HepG2 (cell line): ENCODE results near the gene EGFR. TPM values are rescaled to one million over a fixed set of nuclear protein-coding genes. Genes with fewer than 3 reads are reported as not detected.

Experiments
- ARID5B ChIP-seq: IDR thresholded peaks from 2 replicates; pipeline ENCODE4 v1.4.0; 2020; ENCODE audit warnings: mild to moderate bottlenecking, missing genetic modification reagents
- ATF5 ChIP-seq: sonication (generic); formaldehyde crosslinking; IDR thresholded peaks from 2 replicates; pipeline ENCODE4 v1.4.0; 2020; ENCODE audit warnings: mild to moderate bottlenecking, low read depth, missing genetic modification reagents
- KAT7 ChIP-seq: IDR thresholded peaks from 2 replicates; pipeline ENCODE4 v1.6.1; 2018; ENCODE audit warnings: borderline replicate concordance, missing compliant biosample characterization
- KDM4B ChIP-seq: sonication (generic); formaldehyde crosslinking; IDR thresholded peaks from 2 replicates; pipeline ENCODE4 v1.4.0; 2020; ENCODE audit warnings: missing genetic modification reagents
- MAFK ChIP-seq, 2 experiments: IDR thresholded peaks in 1 of 2; conservative IDR thresholded peaks in 1 of 2; 2 replicates each; pipeline ENCODE4 v1.6.1; 2011; ENCODE audit warnings: improper control_type of control experiment in 2 of 2, low read length in 2 of 2
- SIN3A ChIP-seq: IDR thresholded peaks from 2 replicates; pipeline ENCODE4 v1.6.1; 2011; ENCODE audit warnings: low read depth, mild to moderate bottlenecking, control low read depth, low read length, borderline replicate concordance
- SNAPC2 ChIP-seq: sonication (generic); formaldehyde crosslinking; IDR thresholded peaks from 2 replicates; pipeline ENCODE4 v1.8.1; 2022; ENCODE audit warnings: mild to moderate bottlenecking, missing genetic modification reagents
- SOX13 ChIP-seq, 3 experiments: fragments of 450-650 bp in 1 of 3; sonication (generic) in 1 of 3; formaldehyde crosslinking in 1 of 3; IDR thresholded peaks in 2 of 3; conservative IDR thresholded peaks in 1 of 3; 2 replicates each; pipeline versions ENCODE4 v1.5.0 to v1.6.1; 2016 to 2020; ENCODE audit warnings: antibody characterized with exemption in 1 of 3, mild to moderate bottlenecking in 1 of 3, missing compliant biosample characterization in 1 of 3, missing genetic modification reagents in 1 of 3, moderate library complexity in 1 of 3
- ZBTB33 ChIP-seq: sonication (generic); formaldehyde crosslinking; IDR thresholded peaks from 2 replicates; pipeline ENCODE4 v1.4.0; 2020; ENCODE audit warnings: missing genetic modification reagents
- ZNF136 ChIP-seq: sonication (generic); formaldehyde crosslinking; IDR thresholded peaks from 2 replicates; pipeline ENCODE4 v1.8.1; 2022; ENCODE audit warnings: low read depth, mild to moderate bottlenecking, moderate library complexity, missing genetic modification reagents
- ZNF274 ChIP-seq: sonication (generic); formaldehyde crosslinking; IDR thresholded peaks from 2 replicates; pipeline ENCODE4 v1.5.1; 2020; ENCODE audit warnings: mild to moderate bottlenecking, missing genetic modification reagents
- ZNF280B ChIP-seq: sonication (generic); formaldehyde crosslinking; IDR thresholded peaks from 2 replicates; pipeline ENCODE4 v1.5.0; 2020; ENCODE audit warnings: missing genetic modification reagents, mild to moderate bottlenecking, borderline replicate concordance
- ZNF687 ChIP-seq: sonication (generic); formaldehyde crosslinking; IDR thresholded peaks from 2 replicates; pipeline ENCODE4 v1.5.1; 2020; ENCODE audit warnings: mild to moderate bottlenecking, missing genetic modification reagents, moderate library complexity
- ZNF768 ChIP-seq: sonication (generic); formaldehyde crosslinking; IDR thresholded peaks from 2 replicates; pipeline ENCODE4 v1.4.0; 2020; ENCODE audit warnings: missing genetic modification reagents
- polyA plus RNA-seq, 8 experiments: library from polyadenylated mRNA; depleted of rRNA in 3 of 8; stranded (reverse) in 7 of 8; unstranded in 1 of 8; fragments of >200 nt; fragmentation: Illumina TruSeq in 4 of 8; extraction: Trizol in 4 of 8; gene quantifications; 2 replicates each; pipeline versions ENCODE4 v1.2.1 to v1.2.3, GENCODE V29; 2011 to 2016; ENCODE audit warnings: low read depth in 4 of 8, missing spikeins in 1 of 8, mixed read lengths in 1 of 8; ENCODE audit not compliant: insufficient read depth in 1 of 8
- total RNA-seq, 5 experiments: library from RNA; depleted of rRNA; stranded (reverse); fragments of >200 nt; fragmentation: Illumina TruSeq; extraction: Trizol; gene quantifications; 2 replicates each; pipeline ENCODE4 v1.2.3, GENCODE V29; 2016; ENCODE audit warnings: low read depth in 1 of 5

EGFR gene
- total and polyA plus RNA-seq, 2 of the 13 experiments (the other 11 are each of a cell fraction or from before 2014, with no cell fraction given): 7.0 to 10.0 TPM

DNA sequence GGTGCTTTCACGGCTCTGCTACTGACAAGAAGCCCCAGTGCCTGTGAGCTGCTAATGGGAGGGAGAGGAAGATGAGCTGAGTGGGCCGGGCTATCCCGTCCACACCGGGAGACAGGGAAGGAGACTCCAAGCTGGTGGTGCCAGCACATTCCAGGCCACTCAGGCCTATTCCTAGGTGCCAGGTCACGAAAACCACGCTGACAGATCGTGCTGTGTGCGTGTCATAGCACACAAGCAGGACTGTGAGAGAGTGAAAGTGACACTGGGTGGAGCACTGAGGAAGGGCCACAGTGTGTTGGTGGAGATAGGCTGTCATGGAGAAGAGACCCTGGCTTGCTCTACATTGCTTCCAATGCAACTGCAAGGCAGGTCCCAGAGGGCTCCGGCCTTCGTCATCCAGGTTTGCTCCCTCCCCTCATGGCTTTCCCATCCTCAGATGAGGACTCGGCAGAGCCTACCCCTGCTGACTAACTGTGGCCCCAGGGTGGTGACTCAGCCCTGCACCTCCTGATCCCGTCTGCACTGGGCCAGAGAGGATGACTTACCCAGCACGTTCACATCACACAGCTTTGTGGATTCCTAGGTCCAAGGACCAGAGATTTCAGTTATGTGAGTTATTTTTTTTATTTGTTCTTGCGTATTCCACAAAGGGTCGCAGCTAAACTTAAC is 167.3 kb downstream of the EGFR start (continued):
- TF ChIP-seq ATF5 (CRISPR knock-in tag) (no peak), ZNF136 (CRISPR knock-in tag) (0 out of 2 replicates have a peak, but pooled peaks have one; percentile 55), ZNF280B (CRISPR knock-in tag) (peak; percentile 75; the same call in 1 of the 2 replicates), KDM4B (CRISPR knock-in tag) (no peak), ZBTB33 (CRISPR knock-in tag) (0 out of 2 replicates have a peak, but pooled peaks have one; percentile 37), SOX13 (IDR thresholded peaks at IDR 0.05) (no peak), SOX13 (CRISPR knock-in tag; conservative IDR thresholded peaks at IDR 0.05 in 1 of 2, IDR thresholded peaks at IDR 0.05 in 1 of 2) (peak in 1 of 2 experiments; percentile 37; a peak in 1 of 4 replicates), ZNF768 (CRISPR knock-in tag) (peak; percentile 78), ZNF274 (peak; percentile 20; the same call in 1 of the 2 replicates), SIN3A (0 out of 2 replicates have a peak, but pooled peaks have one; percentile 8), SNAPC2 (CRISPR knock-in tag) (0 out of 2 replicates have a peak, but pooled peaks have one; percentile 41), ZNF687 (peak; percentile 98), KAT7 (CRISPR knock-in tag) (peak; percentile 67; the same call in 1 of the 2 replicates), MAFK (conservative IDR thresholded peaks at IDR 0.05 in 1 of 2, IDR thresholded peaks at IDR 0.05 in 1 of 2; ENCODE audit: low read length in 2 of 2) (peak; percentile 26 to 79; a peak in 3 of 4 replicates), ARID5B (peak; percentile 83)
